Brain microvascular endothelial cell (primary cell): ENCODE results near the gene MTA3.

Experiments used
- DNase-seq: peaks from one replicate; pipeline ENCODE4 v3.0.0-alpha.2; 2020
- H3K27ac ChIP-seq: fragments of 250-450 bp; sonication (Bioruptor Pico); 2 replicates; pipeline ENCODE4 v1.5.1; 2020; ENCODE audit warnings: mild to moderate bottlenecking, moderate library complexity
- H3K27me3 ChIP-seq: fragments of 250-450 bp; sonication (Bioruptor Pico); replicated peaks from 2 replicates; pipeline ENCODE4 v1.5.1; 2020; ENCODE audit warnings: mild to moderate bottlenecking
- H3K36me3 ChIP-seq: fragments of 250-450 bp; sonication (Bioruptor Pico); replicated peaks from 2 replicates; pipeline ENCODE4 v1.5.1; 2020; ENCODE audit warnings: mild to moderate bottlenecking
- H3K4me3 ChIP-seq: 2 replicates; pipeline ENCODE4 v1.5.1; 2011; ENCODE audit warnings: low read depth, mild to moderate bottlenecking, control low read depth, low read length, moderate library complexity
- CTCF ChIP-seq: IDR thresholded peaks from 2 replicates; pipeline ENCODE4 v1.5.1; 2011; ENCODE audit warnings: low read depth, mild to moderate bottlenecking, moderate library complexity, low read length, control low read depth, inconsistent platforms; ENCODE audit errors: missing control alignments
- in situ Hi-C: cut with HindIII; loops from 2 replicates; pipeline ENCODE4 v1.10.0; 2017; ENCODE audit warnings: low sequenced_read_pairs, low pct_ligation_motif_present

MTA3 gene

GRCh38 chr2:42801381-42801780, 232.9 kb downstream of the MTA3 start:
- no peak for DNase-seq
- no peak overlapping the region for H3K4me3 ChIP-seq
- in situ Hi-C loops, result no loop called here
- no peak for TF ChIP-seq CTCF
- H3K36me3 ChIP-seq, result no peaks in the 10 kb centered on the region
- no peaks in the 10 kb centered on the region for H3K27me3 ChIP-seq
- no peak overlapping the region for H3K27ac ChIP-seq

GRCh38 chr2:42802150-42802549, 233.7 kb downstream of the MTA3 start:
- no peak for DNase-seq
- in situ Hi-C loops, result no loop called here
- Histone ChIP-seq H3K27ac (no peak overlapping the region), H3K27me3 (no peaks in the 10 kb centered on the region), H3K36me3 (no peaks in the 10 kb centered on the region), H3K4me3 (no peak overlapping the region)
- no peak for TF ChIP-seq CTCF

- no peak for DNase-seq
- in situ Hi-C loops, result no loop called here
- TF ChIP-seq CTCF, result no peak
Measured at GRCh38 chr2:42804338-42804737, 235.9 kb downstream of the MTA3 start.

GRCh38 chr2:42804891-42805290, 236.5 kb downstream of the MTA3 start:
- in situ Hi-C loops, result no loop called here
- DNase-seq, result no peak
- Histone ChIP-seq H3K27me3 (no peaks in the 10 kb centered on the region), H3K27ac (no peak overlapping the region), H3K4me3 (no peak overlapping the region), H3K36me3 (no peaks in the 10 kb centered on the region)
- no peak for TF ChIP-seq CTCF

More at GRCh38 chr2:42804338-42804737, 235.9 kb downstream of the MTA3 start:
- no peak overlapping the region for H3K27ac ChIP-seq
- no peak overlapping the region for H3K4me3 ChIP-seq
- no peaks in the 10 kb centered on the region for H3K36me3 ChIP-seq
- H3K27me3 ChIP-seq, result no peaks in the 10 kb centered on the region
